CD14-positive monocyte (primary cell): Measurements from ENCODE around the gene COL5A2. TPM values are rescaled to one million over a fixed set of nuclear protein-coding genes. Genes with fewer than 3 reads are reported as not detected.

Experiments used
- DNase-seq, 3 donors: peaks; one replicate each; pipeline ENCODE4 v3.0.0-alpha.2; 2011 to 2022
- H2AFZ ChIP-seq: 2 replicates; pipeline ENCODE4 v1.6.0; 2012; ENCODE audit warnings: mild to moderate bottlenecking, low read depth, low read length, inconsistent platforms; ENCODE audit not compliant: insufficient read depth, poor library complexity, severe bottlenecking
- H3K27ac ChIP-seq, 2 donors: 1 replicate in 1 of 2; 2 replicates in 1 of 2; pipeline ENCODE4 v1.5.1; 2012 to 2013; ENCODE audit warnings: low read length in 2 of 2, control low read depth in 1 of 2, inconsistent platforms in 1 of 2, low read depth in 1 of 2, mild to moderate bottlenecking in 1 of 2
- H3K27me3 ChIP-seq, 2 donors: one replicate each; pipeline versions ENCODE4 v1.6.0 to v1.6.1; 2011 to 2013; ENCODE audit warnings: low read length in 2 of 2; ENCODE audit not compliant: control insufficient read depth in 2 of 2, insufficient read depth in 2 of 2
- H3K36me3 ChIP-seq, 2 donors: replicated peaks in 1 of 2; 1 replicate in 1 of 2; 2 replicates in 1 of 2; pipeline versions ENCODE4 v1.5.1 to v1.6.1; 2012 to 2013; ENCODE audit warnings: low read length in 2 of 2, control low read depth in 1 of 2, inconsistent platforms in 1 of 2, mild to moderate bottlenecking in 1 of 2; ENCODE audit not compliant: insufficient read depth in 2 of 2, control insufficient read depth in 1 of 2
- H3K4me1 ChIP-seq, 2 donors: 1 replicate in 1 of 2; 2 replicates in 1 of 2; pipeline versions ENCODE4 v1.5.1 to v1.6.1; 2012 to 2013; ENCODE audit warnings: low read length in 2 of 2, control low read depth in 1 of 2, inconsistent platforms in 1 of 2, mild to moderate bottlenecking in 1 of 2, moderate library complexity in 1 of 2; ENCODE audit not compliant: insufficient read depth in 2 of 2, control insufficient read depth in 1 of 2
- H3K4me2 ChIP-seq: replicated peaks from 2 replicates; pipeline ENCODE3; 2012; ENCODE audit warnings: low read length, moderate library complexity, mild to moderate bottlenecking; ENCODE audit not compliant: poor library complexity, severe bottlenecking; ENCODE audit errors: extremely low read depth
- H3K4me3 ChIP-seq, 3 experiments: fragments of 200-600 bp in 1 of 3; sonication (generic) in 1 of 3; replicated peaks in 1 of 3; 1 replicate in 2 of 3; 2 replicates in 1 of 3; pipeline ENCODE4 v1.5.1; 2011 to 2013; ENCODE audit warnings: low read length in 3 of 3, mild to moderate bottlenecking in 3 of 3, control low read depth in 2 of 3, low read depth in 2 of 3, inconsistent platforms in 1 of 3, moderate library complexity in 1 of 3
- H3K79me2 ChIP-seq: 2 replicates; pipeline ENCODE4 v1.6.0; 2012; ENCODE audit warnings: mild to moderate bottlenecking, control low read depth, inconsistent platforms, low read length, moderate library complexity; ENCODE audit not compliant: insufficient read depth
- H3K9ac ChIP-seq: 2 replicates; pipeline ENCODE4 v1.6.0; 2017; ENCODE audit warnings: low read length, mild to moderate bottlenecking; ENCODE audit not compliant: insufficient read depth, poor library complexity, severe bottlenecking
- H3K9me3 ChIP-seq, 2 donors: replicated peaks in 1 of 2; 1 replicate in 1 of 2; 2 replicates in 1 of 2; pipeline versions ENCODE4 v1.5.1 to v1.6.1; 2012 to 2013; ENCODE audit warnings: low read length in 2 of 2, control low read depth in 1 of 2; ENCODE audit not compliant: control insufficient read depth in 1 of 2, insufficient read depth in 1 of 2
- H4K20me1 ChIP-seq: 2 replicates; pipeline ENCODE4 v1.6.0; 2012; ENCODE audit warnings: mild to moderate bottlenecking, low read length, control low read depth, moderate library complexity; ENCODE audit not compliant: insufficient read depth
- H3K27ac Mint-ChIP-seq, 7 donors: one replicate each; pipeline ENCODE4 v1.8.0; 2020; ENCODE audit warnings: mild to moderate bottlenecking in 7 of 7, mixed read lengths in 7 of 7, moderate library complexity in 6 of 7, inconsistent platforms in 2 of 7
- H3K27me3 Mint-ChIP-seq, 3 donors: one replicate each; pipeline ENCODE4 v1.8.0; 2021 to 2022; ENCODE audit warnings: low read depth in 3 of 3, mild to moderate bottlenecking in 3 of 3, mixed read lengths in 3 of 3, moderate library complexity in 3 of 3, inconsistent platforms in 1 of 3
- H3K36me3 Mint-ChIP-seq, 2 donors: one replicate each; pipeline ENCODE4 v1.8.0; 2020; ENCODE audit warnings: mixed read lengths in 2 of 2, inconsistent platforms in 1 of 2, mild to moderate bottlenecking in 1 of 2
- H3K4me1 Mint-ChIP-seq: one replicate; pipeline ENCODE4 v1.8.0; 2020; ENCODE audit warnings: mild to moderate bottlenecking, mixed read lengths
- H3K4me3 Mint-ChIP-seq, 2 donors: one replicate each; pipeline ENCODE4 v1.8.0; 2020; ENCODE audit warnings: mild to moderate bottlenecking in 2 of 2, mixed read lengths in 2 of 2, moderate library complexity in 1 of 2
- H3K9me3 Mint-ChIP-seq, 7 donors: one replicate each; pipeline ENCODE4 v1.8.0; 2020 to 2022; ENCODE audit warnings: mixed read lengths in 7 of 7, mild to moderate bottlenecking in 6 of 7, moderate library complexity in 6 of 7, inconsistent platforms in 2 of 7
- WGBS: methylation state at CpG from one replicate; pipeline ENCODE4 v1.1.5; 2013; ENCODE audit warnings: missing lambda C conversion rate; ENCODE audit not compliant: insufficient coverage; 5-methylcytosine and 5-hydroxymethylcytosine counted together
- intact Hi-C, 2 donors: fragments of 100-400 bp; cut with micrococcal nuclease; formaldehyde crosslinking; loops; one replicate each; pipeline versions ENCODE4 v1.15.0 to v1.15.1; 2023
- polyA plus RNA-seq, 3 donors: library from polyadenylated mRNA; depleted of rRNA in 1 of 3; unstranded in 2 of 3; stranded (reverse) in 1 of 3; fragments of 300-500 nt in 2 of 3; fragments of >200 nt in 1 of 3; fragmentation: Illumina TruSeq in 2 of 3; gene quantifications; 1 replicate in 2 of 3; 2 replicates in 1 of 3; pipeline ENCODE4 v1.2.3, GENCODE V29; 2012 to 2021
- TF ChIP-seq, protein P1 (sequence below): fragments of 200-600 bp; IDR thresholded peaks from one replicate; pipeline ENCODE4 v1.8.0; 2022; ENCODE audit warnings: antibody characterized with exemption, mild to moderate bottlenecking

Gene COL5A2
- polyA plus RNA-seq, 3 donors: 0.13 TPM; not detected in 2

DNA sequence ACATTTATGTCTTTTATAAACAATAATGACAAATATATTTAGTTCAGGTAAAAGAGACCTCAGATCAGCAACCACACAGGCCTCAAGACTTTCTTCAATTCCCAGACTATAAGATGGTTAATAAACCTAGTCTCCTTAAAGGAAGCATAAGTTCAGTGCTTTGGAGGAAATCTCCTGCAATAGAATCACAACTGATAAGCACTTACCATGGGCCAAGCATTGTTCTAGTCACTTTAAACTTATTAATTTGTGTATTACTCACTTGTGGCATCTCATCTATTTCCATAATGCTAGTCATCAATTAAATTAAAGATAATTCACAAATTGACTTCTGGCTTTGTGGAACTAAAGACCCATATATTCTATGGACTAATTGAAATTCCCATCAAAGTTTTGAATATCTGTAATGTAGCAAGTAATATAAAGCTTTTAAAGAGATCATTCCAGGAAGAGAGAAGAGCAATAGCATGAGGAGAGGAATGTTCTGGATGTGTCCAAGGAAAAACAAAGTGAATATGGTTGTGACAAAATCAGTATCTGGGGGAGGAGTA is 163.2 kb downstream of the COL5A2 start:
- Histone ChIP-seq H2AFZ (no peak overlapping the region), H3K4me1 (no peaks in the 10 kb centered on the region), H3K4me2 (no peak overlapping the region), H3K36me3 (no peaks in the 10 kb centered on the region), H3K4me3 (no peak overlapping the region), H3K79me2 (no peaks in the 10 kb centered on the region), H4K20me1 (no peaks in the 10 kb centered on the region), H3K9ac (no peak overlapping the region), H3K9me3 (peaks cover 4 to 12% of the 10 kb centered on the region in 2 donors), H3K27me3 (no peaks in the 10 kb centered on the region), H3K27ac (no peak overlapping the region)
- TF ChIP-seq, protein P1, sequence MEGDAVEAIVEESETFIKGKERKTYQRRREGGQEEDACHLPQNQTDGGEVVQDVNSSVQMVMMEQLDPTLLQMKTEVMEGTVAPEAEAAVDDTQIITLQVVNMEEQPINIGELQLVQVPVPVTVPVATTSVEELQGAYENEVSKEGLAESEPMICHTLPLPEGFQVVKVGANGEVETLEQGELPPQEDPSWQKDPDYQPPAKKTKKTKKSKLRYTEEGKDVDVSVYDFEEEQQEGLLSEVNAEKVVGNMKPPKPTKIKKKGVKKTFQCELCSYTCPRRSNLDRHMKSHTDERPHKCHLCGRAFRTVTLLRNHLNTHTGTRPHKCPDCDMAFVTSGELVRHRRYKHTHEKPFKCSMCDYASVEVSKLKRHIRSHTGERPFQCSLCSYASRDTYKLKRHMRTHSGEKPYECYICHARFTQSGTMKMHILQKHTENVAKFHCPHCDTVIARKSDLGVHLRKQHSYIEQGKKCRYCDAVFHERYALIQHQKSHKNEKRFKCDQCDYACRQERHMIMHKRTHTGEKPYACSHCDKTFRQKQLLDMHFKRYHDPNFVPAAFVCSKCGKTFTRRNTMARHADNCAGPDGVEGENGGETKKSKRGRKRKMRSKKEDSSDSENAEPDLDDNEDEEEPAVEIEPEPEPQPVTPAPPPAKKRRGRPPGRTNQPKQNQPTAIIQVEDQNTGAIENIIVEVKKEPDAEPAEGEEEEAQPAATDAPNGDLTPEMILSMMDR: no peak
- Mint-ChIP-seq H3K9me3 (peaks cover 0 to 2% (median 0%) of the 10 kb centered on the region in 7 donors), H3K27me3 (no peaks in the 10 kb centered on the region), H3K4me3 (no peak overlapping the region), H3K27ac (no peak overlapping the region), H3K4me1 (no peaks in the 10 kb centered on the region), H3K36me3 (no peaks in the 10 kb centered on the region)
- intact Hi-C loops: no loop called here
- no peak for DNase-seq

DNA sequence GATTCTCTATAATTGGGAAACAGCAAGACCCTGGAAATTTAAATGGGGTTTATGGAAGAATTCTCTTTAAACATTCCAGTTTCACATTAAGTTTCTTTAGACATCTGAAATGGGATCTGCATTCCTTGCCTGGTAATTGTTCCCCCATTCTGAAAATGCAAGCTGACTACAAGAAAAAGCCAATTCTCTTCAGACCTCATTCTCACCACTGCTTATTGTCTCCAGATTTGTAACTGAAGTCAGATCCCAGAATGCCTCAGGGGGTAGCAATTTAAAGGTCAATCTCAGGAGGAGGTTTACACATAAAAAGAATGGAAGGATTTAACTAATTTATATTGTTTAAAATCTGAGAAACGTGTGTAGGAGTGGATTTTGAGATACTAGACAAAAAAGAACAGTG is 164.2 kb downstream of the COL5A2 start:
- no peak overlapping the region for H3K4me3 ChIP-seq
- DNase-seq: no peak
- TF ChIP-seq, protein P1: no peak
- H3K27ac ChIP-seq: no peak overlapping the region
- no CpG with 5 or more reads among the region's 1 CpG for WGBS
- intact Hi-C loops: no loop called here
- H3K27ac Mint-ChIP-seq: no peak overlapping the region
- H3K79me2 ChIP-seq: no peaks in the 10 kb centered on the region
- H3K4me2 ChIP-seq: no peak overlapping the region
- no peaks in the 10 kb centered on the region for H3K27me3 Mint-ChIP-seq
- H3K9me3 Mint-ChIP-seq: no peaks in the 10 kb centered on the region
- H4K20me1 ChIP-seq: no peaks in the 10 kb centered on the region
- no peak overlapping the region for H3K4me3 Mint-ChIP-seq
- no peaks in the 10 kb centered on the region for H3K27me3 ChIP-seq
- H3K36me3 ChIP-seq: no peaks in the 10 kb centered on the region
- H3K4me1 ChIP-seq: no peaks in the 10 kb centered on the region
- H3K36me3 Mint-ChIP-seq: no peaks in the 10 kb centered on the region
- H3K9ac ChIP-seq: no peak overlapping the region
- no peaks in the 10 kb centered on the region for H3K4me1 Mint-ChIP-seq
- H2AFZ ChIP-seq: no peak overlapping the region
- peaks cover 2 to 3% of the 10 kb centered on the region in 2 donors for H3K9me3 ChIP-seq
